ENCODE data around the gene SH3GL3.

SH3GL3 gene

DNA sequence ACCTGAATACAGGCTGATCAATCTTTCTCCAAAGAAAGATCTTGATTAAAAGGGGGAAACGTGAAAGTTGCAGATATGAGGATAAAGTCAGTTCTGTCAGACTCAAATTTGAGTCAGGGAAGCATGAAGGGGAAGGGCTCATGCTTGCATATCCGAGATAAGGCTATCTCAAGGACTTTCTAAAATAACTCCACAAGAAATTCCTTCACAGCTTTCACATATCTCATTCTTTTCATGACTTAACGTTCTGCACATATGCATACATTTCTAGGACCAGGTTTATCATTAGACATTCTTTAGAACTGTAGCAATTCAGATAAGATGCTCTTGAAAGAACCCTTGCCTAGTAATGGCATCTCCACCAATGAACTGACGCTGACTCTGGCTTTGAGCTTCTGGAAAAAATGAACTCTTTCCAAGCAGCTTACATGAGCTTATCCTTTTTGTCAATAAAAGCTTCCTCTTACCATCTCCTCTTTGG lies 15.9 kb downstream of the SH3GL3 start:
- no peak for DNase-seq

- DNase-seq = no peak
Measured at GRCh38 chr15:83470887-83471286, 23.7 kb downstream of the SH3GL3 start.

GRCh38 chr15:83471307-83471866 lies 24.2 kb downstream of the SH3GL3 start:
- no peak for DNase-seq

DNA sequence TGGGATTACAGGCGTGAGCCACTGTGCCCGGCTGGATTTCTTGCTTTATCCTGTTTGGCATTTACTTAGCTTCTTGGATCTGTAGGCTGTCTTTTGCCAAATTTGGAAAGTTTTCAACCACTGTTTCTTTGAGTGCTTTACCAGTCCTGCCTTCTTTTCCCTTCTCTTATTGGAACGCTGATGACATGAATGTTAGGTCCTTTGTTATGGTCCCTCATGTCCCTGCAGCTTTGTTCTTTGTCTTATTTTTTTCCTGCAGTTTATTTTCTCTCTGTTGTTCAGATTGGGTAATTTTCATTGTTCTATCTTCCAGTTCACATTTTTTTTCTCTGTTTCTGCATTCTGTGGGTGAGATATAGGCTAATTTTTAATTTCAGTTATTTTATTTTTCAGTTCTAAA lies 25.0 kb downstream of the SH3GL3 start:
- DNase-seq = no peak

- no peak for DNase-seq
Measured at GRCh38 chr15:83472797-83473196, 25.7 kb downstream of the SH3GL3 start.

- no peak for DNase-seq
Measured at GRCh38 chr15:83474578-83474977, 27.4 kb downstream of the SH3GL3 start.

- DNase-seq = no peak
Measured at GRCh38 chr15:83475551-83475950, 28.4 kb downstream of the SH3GL3 start.

DNA sequence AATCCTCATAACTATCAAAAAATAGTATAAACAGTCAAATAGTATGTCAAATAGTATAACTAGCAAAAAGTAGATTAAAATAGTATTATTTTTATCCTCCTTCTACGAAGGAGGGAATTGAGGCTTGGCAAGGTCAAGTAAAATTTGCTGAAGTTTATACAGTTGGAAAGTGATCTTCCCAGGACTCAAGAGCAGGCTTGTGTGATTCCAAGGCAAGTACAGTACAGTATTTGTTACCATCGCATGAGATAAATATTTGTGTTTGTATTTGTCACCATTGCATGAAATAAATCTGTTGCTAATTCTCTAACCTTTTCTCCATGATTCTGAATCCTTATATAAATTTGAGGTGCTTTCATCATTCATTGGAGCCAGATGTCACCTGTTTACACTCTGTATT lies 28.9 kb downstream of the SH3GL3 start:
- DNase-seq = no peak

DNA sequence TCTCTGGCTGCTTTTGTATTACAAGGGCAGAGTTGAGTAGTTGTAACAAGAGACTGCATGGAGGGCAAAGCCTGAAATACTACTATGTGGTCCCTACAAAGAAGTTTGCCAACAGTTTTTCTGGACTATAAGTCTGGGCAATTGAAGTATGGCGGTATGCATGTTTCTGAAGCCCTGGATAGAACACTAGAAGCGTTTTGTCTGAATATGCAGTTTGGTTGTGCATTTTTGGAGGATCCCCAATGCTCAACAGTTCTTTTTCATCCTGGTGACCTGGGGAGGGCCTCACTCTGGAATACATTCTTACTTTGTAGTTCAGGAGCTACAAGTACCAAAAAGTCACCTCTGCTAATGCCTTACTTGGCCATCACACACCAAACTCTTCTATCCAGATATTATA lies 29.6 kb downstream of the SH3GL3 start:
- DNase-seq = no peak

DNA sequence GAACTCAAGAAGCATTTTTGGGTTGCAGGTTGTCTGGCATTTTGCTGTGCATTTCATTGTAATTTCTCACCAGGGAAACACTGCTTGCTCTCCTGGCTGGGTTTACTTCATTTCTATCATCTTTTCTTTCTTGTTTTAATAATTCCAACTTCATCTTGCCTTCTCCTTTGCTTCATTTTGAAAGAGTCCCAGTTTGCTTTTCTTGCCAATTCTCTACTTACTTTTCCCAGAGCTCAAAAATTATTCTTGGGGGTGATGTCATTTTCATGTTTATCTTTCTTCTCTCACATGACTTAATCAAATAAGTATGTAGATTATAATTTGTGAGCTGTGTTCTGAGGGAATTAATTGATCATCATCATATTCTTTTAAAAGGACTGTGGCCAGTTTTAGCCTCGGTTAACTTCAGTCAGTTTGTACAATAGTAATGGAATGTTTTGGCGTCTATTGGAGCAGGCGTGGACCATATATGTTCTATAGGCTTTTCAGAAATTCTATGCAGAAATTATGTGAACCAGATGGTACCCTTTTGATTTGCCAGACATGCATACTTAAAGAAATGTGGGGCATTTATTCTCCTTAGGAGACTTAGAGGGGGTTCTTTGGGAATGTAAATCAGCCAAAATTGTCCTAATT lies 30.1 kb downstream of the SH3GL3 start:
- DNase-seq = no peak

DNA sequence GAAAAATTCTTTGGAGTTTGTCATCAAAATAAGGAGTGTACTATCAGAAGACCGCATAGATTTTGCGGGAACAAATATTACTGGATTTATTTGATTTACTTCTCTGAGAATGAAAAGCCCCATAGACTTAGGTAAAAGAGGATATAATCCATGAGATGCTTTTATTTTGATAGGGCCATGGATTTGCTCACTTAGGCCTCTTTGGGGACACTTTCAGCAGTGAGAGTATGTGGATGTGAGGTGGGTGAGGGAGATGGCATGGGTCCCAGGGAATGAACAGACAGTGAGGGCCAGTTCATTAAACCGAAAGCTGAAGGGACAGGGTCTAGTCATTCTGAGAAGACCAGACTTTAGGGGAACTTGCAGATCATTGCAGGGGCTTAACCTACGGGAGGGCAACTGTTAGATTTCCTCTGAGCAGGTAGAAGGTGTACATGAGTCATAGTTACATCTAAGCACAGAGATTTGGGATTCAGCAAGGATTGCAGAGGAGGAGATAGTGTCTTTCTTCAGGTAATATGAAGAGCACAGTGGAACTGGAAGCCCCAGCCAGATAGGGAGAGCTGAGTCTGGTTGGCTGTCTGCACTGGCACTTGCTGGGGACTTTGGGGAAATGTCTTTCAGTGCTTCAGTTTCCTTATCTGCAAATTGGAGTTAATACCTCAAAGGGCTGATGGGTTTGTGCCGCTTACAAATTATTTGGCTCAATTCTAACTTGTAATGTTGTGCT lies 30.8 kb downstream of the SH3GL3 start:
- no peak for DNase-seq

DNA sequence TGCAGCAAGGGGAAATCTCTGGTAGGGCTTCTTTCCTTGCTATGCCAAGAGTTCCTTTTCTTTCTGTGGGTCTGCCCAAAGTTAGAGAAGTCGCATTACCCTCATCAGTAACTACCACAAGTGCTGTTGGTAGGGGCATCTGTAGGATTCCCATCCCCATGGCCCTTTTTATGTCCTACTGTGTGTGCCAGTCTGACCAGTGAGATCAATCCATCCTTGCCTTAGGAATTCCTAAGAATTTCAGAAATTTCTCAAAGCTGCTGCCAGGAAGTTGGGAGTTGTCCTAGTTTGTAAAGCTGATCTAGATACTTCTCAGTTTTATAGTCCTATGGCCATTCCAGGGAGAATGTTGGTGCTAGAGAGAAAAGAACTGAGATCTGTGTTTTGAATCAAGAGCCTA lies 36.5 kb downstream of the SH3GL3 start:
- no peak for DNase-seq

GRCh38 chr15:83484636-83485035 lies 37.5 kb downstream of the SH3GL3 start:
- no peak for DNase-seq

GRCh38 chr15:83486363-83486762 lies 39.2 kb downstream of the SH3GL3 start:
- no peak for DNase-seq

- no peak for DNase-seq
Measured at GRCh38 chr15:83487519-83487918, 40.4 kb downstream of the SH3GL3 start.

DNA sequence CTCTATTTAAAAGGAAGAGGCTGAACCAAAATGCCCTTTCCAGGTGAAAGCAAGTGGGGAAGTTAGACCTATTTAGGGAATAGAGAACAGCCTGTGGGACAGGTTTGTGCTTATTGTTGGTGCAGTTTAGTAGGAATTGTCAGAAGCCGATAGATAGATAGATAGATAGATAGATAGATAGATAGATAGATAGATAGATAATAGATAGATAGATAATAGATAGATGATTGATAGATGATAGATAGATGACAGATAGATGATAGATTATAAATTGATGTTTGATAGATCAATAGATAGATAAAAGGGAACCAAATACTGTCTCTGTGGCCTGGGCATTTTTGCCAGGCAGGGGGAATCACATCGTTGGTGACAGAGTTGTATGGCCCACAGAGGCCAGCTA lies 42.5 kb downstream of the SH3GL3 start:
- no peak for DNase-seq

GRCh38 chr15:83491486-83491885 lies 44.3 kb downstream of the SH3GL3 start:
- no peak for DNase-seq

- no peak for DNase-seq
Measured at GRCh38 chr15:83496766-83497165, 49.6 kb downstream of the SH3GL3 start.

GRCh38 chr15:83498374-83498773 lies 51.2 kb downstream of the SH3GL3 start:
- DNase-seq = no peak

DNA sequence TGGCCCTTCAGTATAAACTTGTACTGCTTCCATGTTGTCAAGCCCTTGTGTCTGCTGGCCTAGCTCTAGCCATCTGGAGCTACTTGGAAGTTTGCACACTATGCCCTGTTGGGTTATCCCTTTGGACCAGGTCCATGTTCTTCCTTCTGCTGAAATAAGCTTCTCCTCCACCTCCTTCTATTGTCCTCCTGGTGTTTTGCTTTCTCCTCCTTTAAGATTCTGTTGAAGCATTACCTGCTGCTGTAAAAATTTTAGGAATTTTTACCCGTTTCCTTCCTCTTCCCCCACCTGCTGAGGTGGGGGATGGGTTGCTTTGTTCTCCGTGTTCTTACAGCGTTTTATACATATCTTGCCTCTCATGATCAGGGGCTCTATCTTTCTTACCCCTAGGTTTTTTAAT lies 51.7 kb downstream of the SH3GL3 start:
- DNase-seq = no peak

DNA sequence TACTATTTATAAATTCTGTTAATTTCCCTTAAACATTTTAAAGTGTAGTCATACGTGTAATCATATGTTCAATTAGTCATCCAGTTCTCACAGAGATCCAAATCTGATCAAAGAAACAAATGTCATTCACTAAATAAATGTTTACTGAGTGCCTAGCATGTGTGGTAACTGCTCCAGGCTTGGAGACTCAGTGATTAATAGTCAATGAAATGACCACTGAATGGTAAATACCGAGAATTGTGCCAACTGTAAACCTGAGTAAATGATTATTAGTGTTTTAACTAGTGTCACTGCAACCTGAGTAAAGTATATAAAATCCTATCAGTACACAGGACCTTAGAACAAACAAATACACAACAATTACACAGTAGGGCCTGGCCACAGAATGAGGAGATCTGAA lies 52.3 kb downstream of the SH3GL3 start:
- no peak for DNase-seq

GRCh38 chr15:83503595-83504364 lies 56.6 kb downstream of the SH3GL3 start:
- no peak for DNase-seq

DNA sequence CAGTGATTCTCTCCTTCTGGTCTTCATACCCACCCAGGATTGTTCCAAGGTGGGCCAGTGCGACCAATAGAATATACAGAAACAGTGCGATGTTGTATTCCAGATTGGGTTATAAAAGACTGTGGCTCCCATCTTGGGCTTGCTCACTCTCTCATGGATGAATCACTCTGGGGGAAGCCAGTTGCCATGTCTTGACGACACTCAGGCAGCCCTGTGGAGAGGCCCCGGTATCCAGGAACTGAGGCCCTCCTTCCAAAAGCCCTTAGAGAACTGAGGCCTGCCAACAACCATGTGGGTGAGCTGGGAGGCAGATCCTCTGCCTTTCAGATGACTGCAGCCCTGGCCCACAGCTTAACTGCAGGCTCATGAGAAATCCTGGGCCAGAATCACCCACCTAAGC lies 57.2 kb downstream of the SH3GL3 start:
- no peak for DNase-seq

DNA sequence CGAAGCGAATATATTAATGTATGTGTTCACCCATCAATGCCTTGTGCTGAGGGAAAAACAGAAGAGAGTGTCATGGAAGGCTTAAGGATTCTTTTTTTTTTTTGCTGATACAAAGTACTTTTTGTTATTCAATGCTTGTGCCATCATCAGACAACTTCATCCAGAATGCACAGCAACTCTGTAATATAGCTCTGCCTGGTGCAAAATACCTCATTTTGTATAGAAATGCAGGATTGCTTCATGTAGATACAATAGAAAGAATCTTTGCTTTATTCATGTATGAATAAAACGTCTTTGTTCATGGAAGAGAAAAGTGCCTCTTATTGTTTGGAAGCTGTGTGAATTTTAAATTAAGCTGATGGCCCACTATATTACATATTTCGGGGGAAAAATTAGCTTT lies 62.9 kb downstream of the SH3GL3 start:
- DNase-seq = no peak

All from activated CD4-positive, CD25-positive, alpha-beta regulatory T cell treated with anti-CD3 and anti-CD28 coated beads, Interleukin-2, amount 50 U/mL, for 72 hours (primary cell).